Limb (tissue), 2 donors: ENCODE data around the gene RPL36.

Experiments used
- DNase-seq, 2 donors: peaks; one replicate each; pipeline ENCODE4 v3.0.0-alpha.2; 2016; ENCODE audit errors: extremely low spot score in 2 of 2

Gene RPL36

DNA sequence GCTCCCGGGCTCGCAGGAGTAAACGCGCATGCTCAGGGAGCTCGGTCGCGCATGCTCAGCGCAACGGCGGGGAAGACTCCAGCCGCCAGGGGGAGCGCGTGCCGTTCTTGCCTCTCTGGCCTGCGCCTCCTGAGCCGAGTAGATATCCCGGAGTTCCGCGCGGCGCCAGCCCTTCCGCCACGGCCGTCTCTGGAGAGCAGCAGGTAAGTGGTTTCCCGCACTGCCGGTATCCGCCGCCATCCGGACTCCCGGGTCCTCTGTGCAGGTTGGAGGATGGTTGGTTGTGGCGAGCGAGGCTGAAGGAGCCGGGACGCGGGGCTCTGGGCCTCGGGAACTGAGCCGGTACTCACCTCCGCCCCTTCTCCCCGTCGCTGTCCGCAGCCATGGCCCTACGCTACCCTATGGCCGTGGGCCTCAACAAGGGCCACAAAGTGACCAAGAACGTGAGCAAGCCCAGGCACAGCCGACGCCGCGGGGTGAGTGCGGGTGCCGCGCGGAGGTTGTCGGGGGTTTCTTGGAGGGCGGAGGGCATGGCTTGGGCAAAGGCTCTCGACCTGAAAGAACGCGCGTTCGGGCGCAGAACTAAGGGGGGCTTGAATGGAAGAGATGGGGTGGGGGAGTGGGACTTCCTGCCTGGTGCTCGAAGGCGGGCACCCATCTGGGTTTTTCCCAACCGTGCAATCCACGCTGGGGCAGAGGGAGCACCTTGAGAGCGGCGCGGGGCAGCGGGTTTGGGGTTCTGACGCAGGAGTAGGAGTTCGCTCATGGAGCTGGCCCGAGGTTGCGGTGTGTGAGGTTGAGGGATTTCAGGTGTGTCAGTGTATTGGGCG is at the start of gene RPL36:
RPL36 (plus strand) TSS at position 171 of the 830 bp plus-strand sequence; CDS start at position 384, 213 bp downstream.
- peak; percentile 97 to 100 for DNase-seq

DNA sequence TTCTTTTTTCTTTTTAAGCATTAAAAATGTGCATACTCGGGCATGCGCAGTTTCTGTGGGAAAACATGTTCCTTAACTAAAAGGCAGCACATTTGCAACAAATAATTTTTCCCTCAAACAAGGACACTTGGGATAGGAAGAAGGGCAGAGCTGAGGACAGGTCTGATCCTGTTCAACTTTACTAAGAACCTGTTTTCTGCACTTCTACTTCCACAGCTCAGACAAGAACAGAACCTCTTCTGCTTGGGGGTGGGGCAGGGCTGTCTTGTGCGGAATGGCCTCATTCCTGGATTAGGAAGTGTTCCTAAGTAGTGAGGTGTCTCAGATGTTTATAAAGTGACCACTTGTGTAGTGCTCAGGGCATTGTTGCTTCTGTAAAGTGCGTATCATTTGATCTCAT is 48.9 kb upstream of the RPL36 start:
- no peak for DNase-seq

DNA sequence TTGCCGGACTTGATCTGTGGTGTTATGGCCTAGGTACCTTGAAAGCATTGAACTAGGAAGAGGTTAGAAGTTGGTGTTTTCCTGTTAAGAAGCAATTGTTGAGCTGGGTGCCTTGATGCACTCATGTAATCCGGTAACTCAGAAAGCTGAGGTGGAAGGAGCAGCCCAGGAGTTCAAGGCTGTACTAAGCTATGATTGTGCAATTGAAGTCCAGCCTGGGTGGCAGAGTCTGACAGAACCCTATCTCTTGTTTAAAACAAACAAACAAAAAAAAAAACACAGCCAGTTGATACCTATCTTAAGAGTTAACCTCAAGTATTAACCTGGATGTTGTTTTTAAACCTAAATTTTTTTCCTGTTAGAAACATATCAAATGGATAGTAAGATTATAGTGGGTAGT is 47.9 kb upstream of the RPL36 start:
- no peak for DNase-seq

DNA sequence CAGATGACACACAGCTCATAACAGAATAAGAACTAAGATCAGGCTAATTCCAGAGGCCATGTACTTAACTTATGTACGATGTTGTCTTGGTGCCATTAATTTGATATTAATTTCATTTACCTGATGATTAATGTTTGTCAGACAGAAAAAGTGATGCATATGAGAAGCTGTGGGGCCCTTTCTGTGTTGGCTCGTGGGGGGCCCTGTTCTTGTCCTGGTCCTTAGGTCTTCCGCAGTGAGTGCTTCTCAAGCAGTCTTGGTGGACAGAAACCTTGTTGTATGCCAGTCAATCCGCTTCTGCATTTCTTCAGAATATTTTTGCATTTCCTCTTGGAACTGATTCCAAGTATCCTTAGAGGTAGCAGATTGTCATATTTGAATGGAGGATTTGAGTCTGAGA is 47.0 kb upstream of the RPL36 start:
- no peak for DNase-seq

DNA sequence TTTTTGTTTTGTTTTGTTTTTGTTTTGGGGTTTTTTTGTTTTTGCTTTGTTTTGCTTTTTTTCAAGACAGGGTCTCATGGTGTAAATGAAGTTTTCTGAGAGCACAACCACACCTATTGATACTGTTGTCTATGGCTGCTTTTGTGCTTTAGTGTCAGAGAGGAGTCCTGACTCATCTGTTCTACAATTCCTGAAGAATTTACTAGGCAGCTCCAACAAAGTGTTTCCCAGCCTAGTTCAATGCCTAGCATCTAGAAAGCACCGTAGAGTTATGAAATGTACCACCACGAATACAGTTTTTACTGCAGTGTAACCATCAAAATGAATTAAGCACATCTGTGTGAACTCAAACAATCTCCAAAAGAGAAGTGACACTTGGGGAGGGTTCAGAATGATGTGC is 46.1 kb upstream of the RPL36 start:
- DNase-seq: no peak

GRCh38 chr19:5645409-5645808 is 44.7 kb upstream of the RPL36 start:
- no peak for DNase-seq

GRCh38 chr19:5646703-5647102 is 43.4 kb upstream of the RPL36 start:
- no peak for DNase-seq

DNA sequence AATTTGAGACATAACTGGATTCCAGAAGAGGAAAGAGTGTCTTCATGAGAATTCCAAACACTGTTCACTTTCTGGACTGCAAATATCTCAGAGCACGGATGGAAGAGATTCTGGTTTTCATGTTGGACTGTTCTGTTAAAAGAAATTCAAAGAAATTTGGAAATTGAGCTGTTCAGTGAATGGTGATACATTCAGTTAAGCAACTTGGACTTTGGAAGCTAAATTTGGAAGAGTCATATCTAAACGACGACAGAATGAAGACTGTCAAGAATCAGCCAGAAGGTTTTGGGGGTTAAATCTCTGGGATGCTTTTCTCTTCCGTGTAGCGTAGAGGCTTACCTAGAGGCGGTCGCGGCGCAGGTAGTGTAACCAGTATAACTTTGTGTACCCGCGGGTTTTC is 41.6 kb upstream of the RPL36 start:
- no peak for DNase-seq

DNA sequence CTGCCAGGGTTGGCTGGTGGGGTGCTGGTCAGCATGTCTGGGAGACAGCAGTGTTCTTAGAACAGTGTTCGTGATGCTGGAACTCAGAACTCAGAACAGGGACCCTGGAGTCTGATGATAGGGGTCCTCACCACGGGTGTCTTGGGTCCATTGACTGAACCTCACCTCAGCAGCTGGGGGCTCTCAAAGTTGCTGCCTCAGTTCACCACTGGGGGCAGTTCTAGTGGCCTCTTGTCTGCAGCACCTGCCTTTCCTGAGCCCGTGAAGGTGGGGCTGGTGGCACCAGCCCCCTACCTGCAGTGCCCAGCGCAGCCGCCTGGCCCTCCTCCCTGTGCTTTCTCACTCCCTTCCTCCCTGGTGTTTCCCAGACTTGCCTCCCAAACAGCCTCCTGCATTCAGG is 38.7 kb upstream of the RPL36 start:
- DNase-seq: no peak

GRCh38 chr19:5652261-5652660 is 37.8 kb upstream of the RPL36 start:
- DNase-seq: no peak

GRCh38 chr19:5654931-5655330 is 35.2 kb upstream of the RPL36 start:
- DNase-seq: no peak

DNA sequence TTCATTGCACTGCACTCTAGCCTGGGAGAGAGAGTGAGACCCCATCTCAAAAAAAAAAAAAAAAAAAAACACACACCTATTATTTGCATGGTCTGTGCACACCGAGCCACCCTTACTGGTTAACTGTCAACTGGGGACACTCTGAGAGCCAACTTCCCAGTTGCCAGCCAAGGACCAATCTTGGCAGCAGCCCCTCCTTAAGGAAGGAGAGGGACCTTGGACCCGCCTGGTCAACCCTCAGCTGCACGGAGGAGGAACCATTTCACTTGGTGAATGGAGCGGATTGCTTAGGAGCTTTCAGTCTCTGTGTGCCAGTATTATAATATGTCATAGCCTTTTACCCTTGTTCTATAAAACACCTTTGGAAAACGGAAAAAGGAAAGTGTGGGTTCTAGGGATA is 34.7 kb upstream of the RPL36 start:
- DNase-seq: no peak

- no peak for DNase-seq
These were observed 28.6 kb upstream of the RPL36 start for GRCh38 chr19:5661483-5661882.

- no peak for DNase-seq
These were observed 26.2 kb upstream of the RPL36 start for GRCh38 chr19:5663904-5664303.

GRCh38 chr19:5664515-5664914 is 25.6 kb upstream of the RPL36 start:
- DNase-seq: no peak

- DNase-seq: no peak
These were observed 24.1 kb upstream of the RPL36 start for GRCh38 chr19:5665781-5666513.

GRCh38 chr19:5666921-5667610 is 23.0 kb upstream of the RPL36 start:
- no peak for DNase-seq

DNA sequence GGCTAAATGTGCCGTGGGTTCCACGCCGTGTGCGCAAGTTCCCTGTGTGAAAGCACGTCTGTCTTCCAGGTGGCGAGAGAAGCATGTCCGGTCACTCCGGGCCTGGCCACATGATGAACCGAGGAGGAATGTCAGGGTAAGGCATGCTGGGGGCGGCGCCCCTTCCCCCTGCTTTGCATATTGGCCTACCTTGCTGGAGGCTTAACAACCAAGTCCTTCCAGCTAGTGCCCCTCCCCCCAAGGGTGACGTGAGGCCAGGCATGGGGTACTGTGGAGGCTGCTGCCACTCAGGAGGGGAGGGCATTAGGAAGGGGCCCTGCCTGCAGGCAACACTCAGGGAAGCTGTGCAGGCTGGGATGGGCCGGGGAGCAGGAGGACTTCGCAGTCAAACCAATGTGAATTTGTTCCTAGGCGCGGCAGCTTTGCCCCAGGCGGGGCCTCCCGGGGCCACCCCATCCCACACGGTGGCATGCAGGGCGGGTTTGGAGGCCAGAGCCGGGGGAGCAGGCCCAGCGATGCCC is 22.3 kb upstream of the RPL36 start:
- no peak for DNase-seq

DNA sequence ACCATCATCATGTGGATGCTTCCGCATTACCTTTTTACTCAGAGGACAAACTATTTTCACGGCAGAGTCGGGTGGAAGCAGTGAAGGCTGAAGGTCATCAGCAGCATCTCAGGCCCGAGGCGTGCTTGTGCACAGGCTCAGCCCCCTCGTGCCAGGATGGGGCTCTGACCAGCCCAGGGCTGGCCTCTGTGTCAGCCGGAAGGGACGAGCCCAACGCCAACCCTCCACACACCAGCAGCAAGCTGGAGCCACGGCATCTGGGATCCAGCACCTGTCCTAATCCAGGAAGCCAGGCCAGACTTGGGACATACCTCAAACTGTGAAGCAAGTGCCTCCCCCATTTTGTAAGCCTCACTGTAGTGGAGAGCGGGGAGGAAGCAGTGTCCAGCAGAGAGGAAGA is 20.9 kb upstream of the RPL36 start:
- DNase-seq: no peak

- DNase-seq: no peak
These were observed 18.5 kb upstream of the RPL36 start for GRCh38 chr19:5671600-5671999.

DNA sequence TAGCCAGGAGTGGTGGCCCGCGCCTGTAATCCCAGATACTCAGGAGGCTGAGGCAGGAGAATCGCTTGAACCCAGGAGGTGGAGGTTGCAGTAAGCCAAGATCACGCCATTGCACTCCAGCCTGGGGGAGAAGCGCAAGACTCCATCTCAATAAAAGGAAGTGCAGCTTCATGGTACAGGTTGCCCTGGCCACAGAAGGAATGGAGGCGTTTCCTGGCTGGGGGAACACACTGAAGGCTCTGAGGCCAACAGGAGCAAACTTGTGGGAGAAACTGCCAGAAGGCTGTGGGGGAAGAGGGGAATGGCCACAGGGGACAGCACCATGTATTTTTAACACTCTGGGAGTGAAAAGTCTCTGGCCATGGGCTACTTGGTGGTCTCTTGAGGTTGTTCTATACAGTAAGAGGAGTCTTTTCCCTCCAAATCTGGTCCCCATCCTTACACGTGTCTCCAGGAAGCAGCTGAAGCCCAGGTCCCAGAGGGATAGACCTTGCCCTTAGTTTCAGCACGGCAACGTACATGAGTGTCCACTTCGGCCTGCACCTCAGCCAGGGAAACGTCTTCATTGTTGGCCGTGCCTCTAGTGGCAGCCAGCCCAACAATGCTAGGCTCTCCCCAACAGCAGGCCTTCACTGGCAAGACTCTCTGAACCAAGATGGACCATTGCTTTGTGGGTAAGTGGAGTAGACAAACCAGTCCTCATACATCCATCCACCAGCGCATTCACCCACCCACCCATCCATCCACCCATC is 17.2 kb upstream of the RPL36 start:
- no peak for DNase-seq
